Lower leg skin (tissue), 4 donors: Measurements from ENCODE around the gene AADACL3. TPM values are rescaled to one million over a fixed set of nuclear protein-coding genes. Genes with fewer than 3 reads are reported as not detected.
"Not testable (repeated sequence)": the region's sequence is repeated elsewhere in the genome, so short reads cannot be mapped to it uniquely, and the experiment has no call there.

ENCODE experiments used
- DNase-seq, 2 donors: peaks; one replicate each; pipeline ENCODE4 v3.0.0-alpha.2; 2019; ENCODE audit warnings: low spot score in 2 of 2
- H3K4me3 ChIP-seq: fragments of 200-600 bp; sonication (generic); 2 replicates; pipeline ENCODE4 v1.5.1; 2017; ENCODE audit warnings: mild to moderate bottlenecking, low read depth; ENCODE audit not compliant: poor library complexity, severe bottlenecking
- CTCF ChIP-seq, 3 donors: fragments of 450-650 bp; IDR thresholded peaks; one replicate each; pipeline ENCODE4 v1.5.1; 2016; ENCODE audit warnings: antibody characterized with exemption in 3 of 3, mild to moderate bottlenecking in 3 of 3, moderate library complexity in 2 of 3
- POLR2A ChIP-seq, 2 donors: fragments of 450-650 bp; IDR thresholded peaks; one replicate each; pipeline ENCODE4 v1.6.1; 2016 to 2017; ENCODE audit warnings: antibody characterized with exemption in 2 of 2, mild to moderate bottlenecking in 1 of 2, moderate library complexity in 1 of 2
- WGBS, 2 donors: methylation state at CpG; one replicate each; pipeline ENCODE4 v1.1.5; 2018; 5-methylcytosine and 5-hydroxymethylcytosine counted together
- intact Hi-C: fragments of 100-400 bp; cut with DNase I; formaldehyde crosslinking; loops from one replicate; pipeline ENCODE4 v1.15.0; 2023; ENCODE audit warnings: low total_unique reads
- total RNA-seq, 4 donors: library from RNA; depleted of rRNA; stranded (reverse); fragments of >200 nt; gene quantifications; one replicate each; pipeline ENCODE4 v1.1.0, GENCODE V29; 2016

Gene AADACL3
- total RNA-seq, 4 donors from 2014 or later = 1.1 to 54.6 (median 27.2) TPM

- no peak for TF ChIP-seq CTCF (IDR thresholded peaks at IDR 0.05)
- TF ChIP-seq POLR2A (IDR thresholded peaks at IDR 0.05) = no peak
- H3K4me3 ChIP-seq = no peak overlapping the region
- DNase-seq = no peak
- intact Hi-C loops = no loop called here
- 60 to 63% methylated on average over 3 of the region's 3 CpGs for WGBS, 2 donors
Measured at GRCh38 chr1:12711536-12711935, 4.4 kb upstream of the AADACL3 start.

GRCh38 chr1:12712076-12712475 lies 3.8 kb upstream of the AADACL3 start:
- no peak for DNase-seq
- no peak for TF ChIP-seq CTCF (IDR thresholded peaks at IDR 0.05)
- intact Hi-C loops = no loop called here
- H3K4me3 ChIP-seq = no peak overlapping the region
- WGBS, 2 donors = 63 to 77% methylated on average over 1 of the region's 1 CpG

- intact Hi-C loops = no loop called here
- WGBS, 2 donors = 85 to 92% methylated on average over 8 of the region's 8 CpGs
- TF ChIP-seq POLR2A (IDR thresholded peaks at IDR 0.05) = no peak
- no peak for TF ChIP-seq CTCF (IDR thresholded peaks at IDR 0.05)
- H3K4me3 ChIP-seq = no peak overlapping the region
- no peak for DNase-seq
Measured at GRCh38 chr1:12712929-12713328, 3.0 kb upstream of the AADACL3 start.

- DNase-seq, intact Hi-C loops, H3K4me3 ChIP-seq: not testable (repeated sequence)
- 75 to 89% methylated on average over 5 of the region's 5 CpGs for WGBS, 2 donors
Measured at GRCh38 chr1:12713651-12714050, 2.3 kb upstream of the AADACL3 start.

GRCh38 chr1:12714710-12715475 lies 1.0 kb upstream of the AADACL3 start:
- WGBS, 2 donors = 77 to 81% methylated on average over 3 of the region's 3 CpGs
- intact Hi-C loops = no loop called here
- no peak for DNase-seq
- TF ChIP-seq CTCF (IDR thresholded peaks at IDR 0.05) (no peak), POLR2A (IDR thresholded peaks at IDR 0.05) (no peak)
- H3K4me3 ChIP-seq = no peak overlapping the region

GRCh38 chr1:12717301-12717838 lies 1.5 kb downstream of the AADACL3 start:
- no peak for DNase-seq
- TF ChIP-seq CTCF (IDR thresholded peaks at IDR 0.05) = no peak
- intact Hi-C loops = no loop called here
- WGBS, 2 donors = 82 to 84% methylated on average over 7 of the region's 7 CpGs
- H3K4me3 ChIP-seq = no peak overlapping the region
